Transverse colon (tissue), 3 donors: Measurements from ENCODE around the gene RNGTT.

Source experiments
- POLR2A ChIP-seq: fragments of 450-650 bp; IDR thresholded peaks from one replicate; pipeline ENCODE4 v1.6.1; 2016; ENCODE audit warnings: antibody characterized with exemption, mild to moderate bottlenecking, moderate library complexity
- TF ChIP-seq, protein P1 (sequence below), 5 experiments: fragments of 200-600 bp in 3 of 5; fragments of 450-650 bp in 2 of 5; sonication (generic) in 3 of 5; IDR thresholded peaks; 1 replicate in 2 of 5; 2 replicates in 3 of 5; pipeline ENCODE4 v1.5.1; 2016 to 2017; ENCODE audit warnings: antibody characterized with exemption in 5 of 5, inconsistent platforms in 3 of 5, mild to moderate bottlenecking in 2 of 5, moderate library complexity in 1 of 5

DNA sequence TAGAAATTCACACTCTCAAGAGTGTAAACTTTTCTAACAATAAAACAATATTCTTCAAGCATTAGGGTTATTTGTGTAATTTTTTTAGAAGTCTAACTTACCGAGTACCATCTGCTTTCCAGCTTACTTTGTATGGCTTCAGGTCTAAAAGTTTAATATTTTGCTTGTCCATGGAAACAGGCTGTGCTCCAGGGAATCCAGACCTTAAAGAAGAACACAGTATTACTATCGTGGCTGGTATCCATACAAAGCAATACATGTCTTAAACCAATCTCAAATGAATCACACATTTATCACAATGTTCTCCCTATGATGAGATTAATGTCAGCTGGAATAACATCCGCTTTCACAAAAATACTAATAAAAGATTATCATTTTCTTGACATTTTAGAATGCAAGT lies 73.0 kb downstream of the RNGTT start:
- TF ChIP-seq, protein P1, sequence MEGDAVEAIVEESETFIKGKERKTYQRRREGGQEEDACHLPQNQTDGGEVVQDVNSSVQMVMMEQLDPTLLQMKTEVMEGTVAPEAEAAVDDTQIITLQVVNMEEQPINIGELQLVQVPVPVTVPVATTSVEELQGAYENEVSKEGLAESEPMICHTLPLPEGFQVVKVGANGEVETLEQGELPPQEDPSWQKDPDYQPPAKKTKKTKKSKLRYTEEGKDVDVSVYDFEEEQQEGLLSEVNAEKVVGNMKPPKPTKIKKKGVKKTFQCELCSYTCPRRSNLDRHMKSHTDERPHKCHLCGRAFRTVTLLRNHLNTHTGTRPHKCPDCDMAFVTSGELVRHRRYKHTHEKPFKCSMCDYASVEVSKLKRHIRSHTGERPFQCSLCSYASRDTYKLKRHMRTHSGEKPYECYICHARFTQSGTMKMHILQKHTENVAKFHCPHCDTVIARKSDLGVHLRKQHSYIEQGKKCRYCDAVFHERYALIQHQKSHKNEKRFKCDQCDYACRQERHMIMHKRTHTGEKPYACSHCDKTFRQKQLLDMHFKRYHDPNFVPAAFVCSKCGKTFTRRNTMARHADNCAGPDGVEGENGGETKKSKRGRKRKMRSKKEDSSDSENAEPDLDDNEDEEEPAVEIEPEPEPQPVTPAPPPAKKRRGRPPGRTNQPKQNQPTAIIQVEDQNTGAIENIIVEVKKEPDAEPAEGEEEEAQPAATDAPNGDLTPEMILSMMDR (IDR thresholded peaks at IDR 0.05): no peak
- no peak for TF ChIP-seq POLR2A
